PFSK-1 (cell line): ENCODE data around the gene IFIH1.

ENCODE experiments used
- POLR2AphosphoS5 ChIP-seq: IDR thresholded peaks from 2 replicates; pipeline ENCODE4 v1.6.1; 2012; ENCODE audit warnings: low read depth, mild to moderate bottlenecking, control low read depth, low read length, moderate library complexity
- TF ChIP-seq, protein P1 (sequence below), 2 experiments: IDR thresholded peaks; 2 replicates each; pipeline versions ENCODE4 v1.6.1 to v1.8.0; 2011 to 2012; ENCODE audit warnings: low read depth in 2 of 2, low read length in 2 of 2, control low read depth in 1 of 2, inconsistent platforms in 1 of 2, mild to moderate bottlenecking in 1 of 2, moderate library complexity in 1 of 2; ENCODE audit not compliant: insufficient read depth in 1 of 2

DNA sequence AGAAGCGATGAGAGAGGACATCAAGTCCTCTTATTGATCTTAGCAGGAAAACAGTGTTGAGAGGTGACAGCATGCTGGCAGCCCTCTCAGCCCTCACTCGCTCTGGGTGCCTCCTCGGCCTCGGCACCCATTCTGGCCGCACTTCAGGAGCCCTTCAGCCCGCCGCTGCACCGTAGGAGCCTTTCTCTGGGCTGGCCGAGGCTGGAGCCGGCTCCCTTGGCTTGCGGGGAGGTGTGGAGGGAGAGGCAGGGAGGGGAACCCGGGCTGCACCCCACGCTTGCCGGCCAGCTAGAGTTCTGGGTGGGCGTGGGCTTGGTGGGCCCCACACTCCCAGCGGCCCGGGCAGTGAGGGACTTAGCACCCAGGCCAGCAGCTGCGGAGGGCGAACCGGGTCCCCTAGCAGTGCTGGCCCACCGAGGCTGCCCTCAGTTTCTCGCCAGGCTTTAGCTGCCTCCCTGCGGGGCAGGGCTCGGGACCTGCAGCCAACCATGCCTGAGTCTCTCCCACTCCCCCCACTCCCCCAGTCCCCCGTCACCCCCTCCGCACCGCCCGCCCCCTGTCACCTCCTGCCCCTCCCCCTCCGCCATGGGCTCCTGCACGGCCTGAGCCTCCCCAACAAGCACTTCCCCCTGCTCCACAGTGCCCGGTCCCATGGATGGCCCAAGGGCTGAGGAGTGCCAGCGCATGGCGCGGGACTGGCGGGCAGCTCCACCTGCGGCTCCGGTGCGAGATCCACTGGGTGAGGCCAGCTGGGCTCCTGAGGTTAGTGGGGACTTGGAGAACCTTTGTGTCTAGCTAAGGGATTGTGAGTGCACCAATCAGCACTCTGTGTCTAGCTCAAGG, 83.6 kb downstream of the IFIH1 start:
- TF ChIP-seq, protein P1, sequence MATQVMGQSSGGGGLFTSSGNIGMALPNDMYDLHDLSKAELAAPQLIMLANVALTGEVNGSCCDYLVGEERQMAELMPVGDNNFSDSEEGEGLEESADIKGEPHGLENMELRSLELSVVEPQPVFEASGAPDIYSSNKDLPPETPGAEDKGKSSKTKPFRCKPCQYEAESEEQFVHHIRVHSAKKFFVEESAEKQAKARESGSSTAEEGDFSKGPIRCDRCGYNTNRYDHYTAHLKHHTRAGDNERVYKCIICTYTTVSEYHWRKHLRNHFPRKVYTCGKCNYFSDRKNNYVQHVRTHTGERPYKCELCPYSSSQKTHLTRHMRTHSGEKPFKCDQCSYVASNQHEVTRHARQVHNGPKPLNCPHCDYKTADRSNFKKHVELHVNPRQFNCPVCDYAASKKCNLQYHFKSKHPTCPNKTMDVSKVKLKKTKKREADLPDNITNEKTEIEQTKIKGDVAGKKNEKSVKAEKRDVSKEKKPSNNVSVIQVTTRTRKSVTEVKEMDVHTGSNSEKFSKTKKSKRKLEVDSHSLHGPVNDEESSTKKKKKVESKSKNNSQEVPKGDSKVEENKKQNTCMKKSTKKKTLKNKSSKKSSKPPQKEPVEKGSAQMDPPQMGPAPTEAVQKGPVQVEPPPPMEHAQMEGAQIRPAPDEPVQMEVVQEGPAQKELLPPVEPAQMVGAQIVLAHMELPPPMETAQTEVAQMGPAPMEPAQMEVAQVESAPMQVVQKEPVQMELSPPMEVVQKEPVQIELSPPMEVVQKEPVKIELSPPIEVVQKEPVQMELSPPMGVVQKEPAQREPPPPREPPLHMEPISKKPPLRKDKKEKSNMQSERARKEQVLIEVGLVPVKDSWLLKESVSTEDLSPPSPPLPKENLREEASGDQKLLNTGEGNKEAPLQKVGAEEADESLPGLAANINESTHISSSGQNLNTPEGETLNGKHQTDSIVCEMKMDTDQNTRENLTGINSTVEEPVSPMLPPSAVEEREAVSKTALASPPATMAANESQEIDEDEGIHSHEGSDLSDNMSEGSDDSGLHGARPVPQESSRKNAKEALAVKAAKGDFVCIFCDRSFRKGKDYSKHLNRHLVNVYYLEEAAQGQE (IDR thresholded peaks at IDR 0.05; ENCODE audit: insufficient read depth in 1 of 2, low read depth in 2 of 2, low read length in 2 of 2): no peak
- no peak for TF ChIP-seq POLR2AphosphoS5
